Fibroblast of lung (primary cell): ENCODE data around the gene SLC26A6.

Experiments used
- CTCF ChIP-seq, 2 donors: IDR thresholded peaks in 1 of 2; conservative IDR thresholded peaks in 1 of 2; 1 replicate in 1 of 2; 2 replicates in 1 of 2; pipeline ENCODE4 v1.5.1; 2011 to 2012; ENCODE audit warnings: low read length in 2 of 2, control low read depth in 1 of 2, inconsistent platforms in 1 of 2, low read depth in 1 of 2, mild to moderate bottlenecking in 1 of 2
- EZH2 ChIP-seq: IDR thresholded peaks from 2 replicates; pipeline ENCODE4 v1.5.1; 2012; ENCODE audit warnings: low read length, control low read depth, mild to moderate bottlenecking; ENCODE audit errors: missing control alignments

- TF ChIP-seq CTCF (conservative IDR thresholded peaks at IDR 0.05 in 1 of 2, IDR thresholded peaks at IDR 0.05 in 1 of 2; ENCODE audit: low read depth in 1 of 2, low read length in 2 of 2) (no peak), EZH2 (no peak)
These were observed 49.4 kb upstream of the SLC26A6 start for GRCh38 chr3:48684480-48685143.
